HG03460 (cell line): ENCODE results near the gene CRAT.

Source experiments
- ATAC-seq: cut with Tn5 transposase; IDR thresholded peaks from one replicate; pipeline ENCODE4 v1.9.1; 2021; ENCODE audit not compliant: unreplicated experiment

The CRAT gene

DNA sequence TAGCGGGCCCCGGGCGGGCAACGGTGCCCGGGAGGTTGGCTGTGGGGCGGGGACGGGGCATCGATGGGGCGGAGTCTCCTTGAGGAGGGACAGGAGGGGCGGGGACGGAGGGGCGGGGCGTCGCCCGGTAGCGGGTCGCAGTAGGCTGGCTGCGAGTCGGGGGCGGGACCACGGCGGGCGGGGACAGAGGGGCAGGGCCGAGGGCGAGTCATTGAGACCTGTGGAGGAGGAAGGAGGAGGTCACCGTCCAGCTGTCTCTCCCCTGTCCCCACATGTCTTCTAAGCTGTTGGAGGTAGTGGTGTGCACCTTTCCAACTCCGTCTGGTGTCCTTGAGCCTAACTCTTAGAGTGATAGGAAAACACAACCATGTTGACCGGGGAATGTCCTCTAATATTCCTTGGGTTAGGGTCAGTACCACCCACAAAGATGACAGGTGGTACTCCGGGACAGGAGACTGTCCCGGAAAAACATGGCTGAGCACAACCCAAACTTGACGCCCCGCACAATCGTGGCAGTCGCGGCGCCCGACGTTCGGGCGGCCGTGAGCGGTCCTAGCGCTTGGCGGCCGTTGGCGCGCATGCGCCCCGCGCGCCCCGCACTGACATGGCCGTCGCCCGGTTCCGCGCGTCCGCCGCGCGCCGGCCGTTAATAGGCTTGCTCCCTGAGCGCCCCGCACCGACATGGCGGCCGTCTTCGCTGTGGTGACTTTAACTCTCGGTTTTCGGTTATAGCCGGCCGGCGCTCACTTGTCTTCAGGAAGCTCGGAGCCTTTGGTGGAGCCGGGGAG lies at the start of gene CRAT, which contains the start of gene PTPA:
Gene CRAT, minus strand, starts transcription at position 54 of the 788 bp plus-strand sequence. CDS start 284 bp downstream, outside the sequence.
Gene PTPA, plus strand, starts transcription at position 676 of the 788 bp plus-strand sequence. CDS start 186 bp downstream, outside the sequence.
- peak; percentile 76 for ATAC-seq

DNA sequence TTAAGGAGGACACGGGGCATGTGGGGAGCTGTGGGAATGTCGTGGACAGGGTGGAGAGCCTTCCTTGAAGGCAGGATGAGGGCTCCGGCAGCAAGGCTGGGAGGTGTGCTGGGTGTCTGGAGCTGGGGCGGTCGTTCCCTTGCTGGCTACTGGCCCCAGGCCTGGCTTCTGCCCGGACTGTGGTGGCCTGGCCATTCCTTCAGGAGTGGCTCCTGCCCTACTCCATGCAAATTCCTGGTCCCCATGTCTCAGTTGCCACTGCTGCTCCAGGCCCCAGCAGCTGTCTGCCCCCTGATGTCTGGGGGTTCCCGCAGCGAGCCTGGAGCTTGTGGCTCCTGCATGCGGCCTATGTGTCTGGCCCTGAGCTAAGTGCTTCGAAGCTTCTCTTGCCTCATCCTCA lies 45.6 kb upstream of the CRAT start:
- no peak for ATAC-seq

DNA sequence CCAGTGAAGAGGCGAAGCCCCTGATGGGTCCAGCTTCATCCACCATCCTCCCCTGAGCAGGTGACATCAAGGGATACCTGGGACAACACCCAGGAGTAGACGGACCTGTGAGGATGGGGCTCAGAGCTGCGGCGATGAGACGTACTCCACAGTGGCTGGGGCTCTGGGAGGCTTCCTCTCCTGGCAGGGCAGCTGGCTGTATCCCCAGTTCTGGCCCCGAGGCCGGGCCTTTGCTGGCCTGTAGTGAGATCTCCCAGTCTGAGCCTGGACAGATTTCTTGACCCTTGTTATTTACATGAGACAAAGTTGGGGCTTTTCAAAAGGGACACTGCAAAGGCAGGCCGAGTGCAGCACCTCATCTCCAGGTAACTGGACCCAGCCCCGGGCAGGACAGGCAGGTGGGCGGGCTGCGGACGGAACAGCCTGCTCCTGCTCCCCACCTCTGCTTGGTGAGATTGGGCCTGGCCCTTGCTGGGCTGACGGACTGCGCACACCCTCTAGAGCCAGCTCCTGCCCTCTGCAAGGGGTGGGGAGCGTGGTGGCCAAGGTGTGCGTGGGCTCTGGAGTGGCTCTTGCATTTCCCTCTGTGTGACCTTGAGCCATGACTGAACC lies 44.4 kb upstream of the CRAT start:
- ATAC-seq, result no peak

DNA sequence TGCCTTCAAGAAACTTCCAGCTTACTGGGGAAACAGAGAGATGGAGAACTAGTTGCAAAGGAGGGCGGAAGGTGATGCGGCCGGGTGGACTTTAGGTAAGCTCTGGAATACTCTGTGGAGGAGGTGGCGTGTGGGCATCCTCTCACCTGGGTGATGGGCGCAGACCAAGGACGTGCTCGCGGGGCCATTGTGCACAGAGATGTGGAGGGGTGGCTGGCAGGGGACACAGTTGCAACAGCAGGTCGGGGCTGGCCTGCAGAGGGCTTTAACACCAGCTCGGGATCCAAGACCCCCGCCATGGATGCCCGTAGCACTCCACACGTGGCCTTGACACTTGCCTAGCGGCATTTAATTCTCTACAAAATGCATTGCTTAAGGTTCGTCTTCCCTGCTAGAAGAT lies 40.9 kb upstream of the CRAT start:
- no peak for ATAC-seq

DNA sequence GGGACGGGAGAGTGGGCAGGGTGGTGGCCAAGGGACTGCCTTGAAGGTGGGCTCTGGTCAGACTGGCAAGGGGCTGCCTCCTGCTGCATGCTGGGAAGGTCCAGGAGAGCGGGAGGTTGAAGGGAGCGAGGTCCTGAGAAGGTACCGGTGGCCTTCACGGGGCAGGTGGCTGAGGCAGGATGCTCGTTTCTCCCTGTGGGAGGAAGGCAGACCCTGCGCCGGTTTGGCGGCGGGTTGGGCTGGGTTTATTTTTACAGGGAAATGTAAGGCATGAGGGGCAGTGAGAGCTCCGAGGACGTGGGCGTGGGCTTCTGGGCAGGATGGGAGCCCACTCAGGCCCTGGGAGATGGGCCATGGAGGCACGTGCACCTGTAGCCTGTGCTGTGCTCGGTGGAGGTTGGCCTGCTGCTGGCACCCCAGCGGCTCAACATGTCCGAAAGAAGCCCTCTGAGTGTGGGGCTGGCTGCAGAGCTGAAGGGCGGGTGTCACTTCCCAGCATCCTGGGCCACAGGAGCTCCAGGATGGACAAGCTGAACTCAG lies 40.1 kb upstream of the CRAT start:
- ATAC-seq, result no peak

DNA sequence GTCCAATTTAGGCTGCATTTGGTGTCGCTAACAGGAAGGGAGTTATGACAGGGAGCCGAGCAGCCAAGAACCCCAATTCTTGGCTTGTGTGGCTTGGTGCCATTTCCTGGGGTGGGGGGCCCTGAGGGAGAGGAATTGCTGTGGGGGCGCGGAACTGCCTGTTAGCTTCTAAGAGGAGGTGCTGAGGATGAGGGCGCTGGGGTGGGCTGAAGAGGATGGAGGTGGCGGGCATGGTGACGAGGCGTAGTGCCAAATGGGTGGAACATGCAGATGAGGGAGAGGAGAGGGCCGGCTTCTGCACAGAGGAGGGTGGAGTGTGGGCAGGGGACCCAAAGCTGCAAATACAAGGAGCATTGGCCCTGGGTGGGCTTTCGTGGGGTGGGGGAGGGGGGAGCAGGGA lies 39.5 kb upstream of the CRAT start:
- no peak for ATAC-seq

DNA sequence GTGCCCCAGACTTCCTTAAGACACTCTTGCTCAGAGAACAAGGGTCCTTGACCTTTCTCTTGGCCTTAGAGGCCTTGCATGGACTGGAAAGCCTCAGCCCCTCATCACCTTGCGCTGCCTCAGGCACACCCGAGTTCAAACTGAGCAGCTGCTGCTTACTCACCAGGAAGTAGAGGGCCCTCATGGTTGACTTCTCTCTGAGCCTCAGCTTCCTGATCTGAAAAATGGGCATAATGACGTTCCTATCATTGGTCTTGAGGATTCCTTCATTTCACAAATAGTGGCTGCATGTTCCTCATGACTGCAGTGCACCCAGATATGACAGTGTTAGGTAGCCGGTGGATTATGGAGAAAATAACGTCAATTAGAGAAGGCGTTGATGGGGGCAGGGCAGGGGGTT lies 38.8 kb upstream of the CRAT start:
- ATAC-seq, result no peak

DNA sequence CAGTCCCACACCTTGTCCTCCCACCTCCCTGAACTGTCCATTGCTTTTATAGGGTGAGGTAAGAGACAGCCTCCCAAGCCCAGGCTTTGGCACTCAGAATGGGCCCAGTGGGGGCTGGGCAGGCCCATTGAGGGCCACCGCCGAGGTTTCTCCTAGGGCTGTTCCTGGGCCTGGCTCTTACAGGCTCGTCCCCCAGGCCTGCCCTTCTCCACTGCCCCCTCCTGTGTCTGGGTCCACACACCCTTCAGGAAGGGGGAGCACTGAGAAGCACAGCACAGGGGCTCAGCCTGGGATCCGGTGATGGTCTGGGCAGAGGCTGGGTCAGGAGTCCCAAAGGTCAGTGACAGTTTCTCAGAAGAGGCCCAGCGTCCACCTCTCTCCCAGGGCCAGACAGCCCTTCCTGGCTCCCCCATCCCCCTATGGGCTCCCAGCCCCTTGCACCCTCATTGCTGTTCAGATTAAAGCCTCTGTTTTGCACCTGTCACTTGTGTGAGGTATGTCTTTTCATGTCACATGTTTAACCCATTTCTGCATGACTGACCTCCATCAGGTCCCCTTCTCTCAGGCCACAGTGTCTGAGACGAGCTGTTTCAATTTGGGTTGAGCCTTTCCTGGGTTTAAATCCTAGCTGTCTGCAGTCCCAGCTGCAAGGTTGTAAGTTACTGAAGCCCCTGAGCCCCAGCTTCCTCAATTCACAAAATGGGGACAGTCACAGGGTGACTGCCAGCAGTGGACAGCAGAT lies 38.0 kb upstream of the CRAT start:
- no peak for ATAC-seq

DNA sequence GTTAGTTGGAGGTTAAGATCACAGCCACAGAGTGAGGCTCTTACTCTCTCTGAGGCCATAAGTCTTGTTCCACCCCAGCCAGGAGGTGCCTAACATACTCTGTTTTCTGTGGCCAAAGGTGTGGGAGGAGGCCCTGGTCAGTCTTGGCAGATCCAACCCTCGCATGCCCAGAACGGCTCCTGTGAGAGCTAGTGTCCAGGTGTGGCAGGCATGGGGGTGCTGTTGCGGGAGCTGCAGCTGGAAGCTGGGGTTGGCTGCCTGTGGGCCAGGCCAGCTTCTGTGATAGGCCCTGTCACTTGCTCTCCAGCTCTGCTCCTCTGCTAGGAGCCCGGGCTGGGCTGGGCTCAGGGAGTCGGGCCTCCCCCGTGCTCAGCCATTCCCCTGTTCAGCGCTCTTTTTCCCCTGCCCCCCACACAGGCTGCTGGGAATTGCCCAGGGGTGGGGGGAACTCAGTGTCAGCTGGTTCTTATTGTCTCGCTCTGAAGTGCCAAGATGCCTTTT lies 35.9 kb upstream of the CRAT start:
- no peak for ATAC-seq

DNA sequence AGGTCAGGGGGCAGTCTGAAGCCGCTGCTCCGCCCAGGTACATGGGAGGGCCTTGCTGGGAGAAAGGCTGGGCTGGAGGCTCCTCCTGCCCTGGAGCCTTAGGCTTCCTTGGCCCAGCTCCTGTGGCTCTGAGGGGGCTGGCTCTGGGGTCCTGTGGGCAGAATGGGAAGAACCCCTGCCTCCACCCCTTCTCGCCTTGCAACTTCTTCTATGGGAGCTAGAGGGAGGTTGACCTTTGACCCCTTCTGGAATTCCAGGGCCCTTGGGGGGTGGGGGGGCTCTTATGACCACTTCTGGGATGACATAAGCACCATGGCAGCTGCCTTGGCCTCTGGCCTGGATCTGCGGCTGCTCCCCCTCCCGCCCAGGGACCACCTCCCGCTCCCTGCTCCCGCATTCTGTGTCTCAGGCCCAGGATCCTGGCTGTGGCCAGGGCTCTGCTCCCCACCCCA lies 35.3 kb upstream of the CRAT start:
- ATAC-seq, result no peak

DNA sequence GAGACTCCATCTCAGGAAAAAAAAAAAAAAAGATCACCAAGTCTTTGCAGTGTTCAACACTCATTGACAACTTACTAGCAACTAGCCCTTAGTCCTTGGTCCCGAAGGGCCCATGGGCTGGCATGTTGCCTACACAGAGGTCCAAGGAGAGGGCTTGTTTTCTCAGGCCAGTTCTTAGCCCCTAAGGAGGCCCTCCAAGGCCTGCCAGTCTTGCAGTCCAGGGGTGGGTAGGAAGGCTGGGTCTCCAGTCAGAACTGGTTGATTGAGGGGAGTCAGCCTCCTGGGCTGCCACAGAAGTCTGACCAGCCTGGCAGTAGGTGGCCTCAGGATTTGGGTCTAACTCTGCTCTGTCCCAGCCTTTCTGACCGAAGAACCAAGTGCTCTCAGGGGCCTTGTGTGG lies 34.7 kb upstream of the CRAT start:
- ATAC-seq, result no peak

DNA sequence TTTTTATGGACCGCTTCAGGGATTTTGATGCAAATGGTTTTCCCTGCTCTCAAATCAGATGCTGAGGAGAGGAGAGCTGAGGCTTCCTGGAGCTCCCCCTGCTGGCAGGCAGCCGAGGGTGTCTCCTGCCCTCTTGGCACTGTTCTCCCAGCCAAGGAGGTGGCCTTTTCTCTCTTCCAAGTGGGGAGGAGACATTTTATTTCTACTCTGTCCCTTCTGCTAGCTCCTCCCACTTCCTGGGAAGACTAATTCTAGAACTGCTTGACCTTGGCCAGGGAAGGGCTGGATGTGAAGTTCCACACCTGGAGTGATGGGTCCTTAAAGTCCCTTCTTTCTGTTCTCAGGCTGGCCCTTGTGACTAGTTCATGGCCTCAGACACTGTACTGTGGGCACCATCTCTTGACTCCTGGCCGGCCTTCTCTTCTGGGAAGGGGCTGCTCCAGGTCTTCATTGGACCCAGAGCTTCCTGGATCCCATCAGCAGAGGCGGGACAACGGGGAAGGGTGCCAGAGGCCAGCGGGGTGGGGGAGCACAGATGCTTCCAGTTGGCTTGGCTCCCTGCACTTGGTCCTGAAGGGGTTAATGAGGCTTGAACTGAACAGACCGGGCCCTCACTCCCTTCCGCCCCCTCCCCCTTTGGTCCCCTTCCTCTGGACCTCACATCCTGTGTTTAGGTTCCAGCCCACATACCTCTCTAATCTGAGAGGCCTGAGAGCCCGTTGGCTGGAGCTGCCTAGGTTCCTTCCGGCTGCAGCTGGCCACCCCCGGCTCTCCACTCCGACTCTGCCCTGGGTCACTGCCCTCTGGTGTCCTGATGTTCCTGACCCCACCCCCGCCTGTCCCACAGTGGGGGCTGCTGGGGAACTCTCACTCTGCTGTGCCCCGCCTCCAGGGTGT lies 32.7 kb upstream of the CRAT start:
- ATAC-seq, result no peak

DNA sequence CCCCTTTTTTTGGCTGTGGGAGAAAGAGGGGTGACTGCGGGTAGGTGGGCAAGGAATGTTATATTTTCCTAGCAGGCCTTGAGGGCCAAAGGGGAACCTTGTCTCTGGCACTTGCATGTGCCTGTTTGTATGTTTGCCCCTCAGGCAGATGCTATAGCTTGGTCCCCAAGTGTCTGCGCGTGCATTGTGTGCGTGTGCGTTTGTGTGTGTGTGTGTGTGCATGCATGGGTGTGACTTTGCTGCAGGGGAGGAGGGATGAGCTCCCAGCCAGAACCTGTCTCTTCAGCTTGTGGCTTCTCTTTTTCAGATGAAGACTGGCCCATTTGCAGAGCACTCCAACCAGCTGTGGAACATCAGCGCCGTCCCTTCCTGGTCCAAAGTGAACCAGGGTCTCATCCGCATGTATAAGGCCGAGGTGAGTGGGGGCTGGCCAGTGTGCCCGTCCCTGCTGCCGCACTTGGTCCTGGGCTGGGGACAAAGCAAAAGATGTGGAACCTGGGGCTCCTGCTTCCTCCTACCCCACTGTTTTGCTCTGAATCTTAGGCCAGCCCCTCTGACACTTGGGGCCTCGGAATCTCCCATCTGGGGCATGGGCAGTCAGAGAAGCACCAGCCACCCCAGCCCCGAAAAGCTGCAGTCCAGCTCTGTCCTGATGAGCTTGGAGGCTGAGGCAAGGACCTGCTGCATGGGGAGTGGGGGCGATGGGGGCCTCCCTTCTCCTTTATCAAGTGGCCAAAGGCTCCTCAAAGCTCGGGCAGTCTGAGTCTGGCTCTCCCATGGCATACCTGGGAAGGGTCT lies 31.7 kb upstream of the CRAT start:
- ATAC-seq, result no peak

DNA sequence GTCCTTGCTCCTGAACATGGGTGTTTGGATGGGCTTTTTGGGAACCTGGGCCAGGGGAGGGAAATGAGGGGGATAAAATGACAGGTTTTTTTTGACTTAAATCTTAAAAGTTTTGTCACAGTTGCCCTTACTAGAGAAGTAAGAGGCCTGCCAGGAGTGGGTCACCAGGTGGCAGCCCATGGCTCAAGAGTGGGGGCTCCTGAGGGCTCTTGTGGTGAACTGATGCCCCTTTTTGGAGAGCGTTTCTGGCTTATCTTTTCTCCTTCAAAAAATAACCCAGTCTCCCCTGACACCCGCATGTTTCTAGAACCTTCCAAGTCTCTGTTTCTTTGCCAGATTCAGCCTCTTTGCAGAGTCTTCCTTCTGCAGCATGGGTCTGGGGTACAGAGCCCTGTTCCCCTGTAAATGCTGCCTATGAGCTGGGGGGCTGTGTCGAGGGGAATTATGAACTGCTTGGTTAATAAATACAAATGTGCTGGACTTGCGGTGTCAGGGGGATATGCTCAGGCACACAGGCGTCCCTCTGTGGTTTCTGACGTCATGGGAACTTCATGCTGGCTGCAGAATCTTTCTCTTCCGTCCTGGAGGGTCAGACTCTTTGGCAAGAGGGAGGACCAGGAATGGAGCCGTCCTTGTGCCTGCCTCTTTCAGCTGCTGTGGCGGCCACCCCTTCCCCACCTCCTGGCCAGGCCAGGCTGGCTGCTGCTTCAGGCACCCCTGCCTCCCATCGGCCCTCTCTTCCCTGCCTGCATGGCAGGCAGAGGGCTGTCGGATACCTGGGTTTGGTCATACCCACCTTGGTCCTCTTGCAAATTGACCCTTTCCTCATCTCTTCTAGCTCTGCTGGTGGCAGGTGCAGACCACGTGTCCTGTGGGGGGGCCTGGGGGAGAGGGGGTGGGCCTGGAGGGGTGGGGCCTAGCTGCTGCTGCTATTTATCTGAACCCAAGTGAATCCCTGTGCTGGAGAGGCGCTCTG lies 30.8 kb upstream of the CRAT start:
- peak; percentile 33 for ATAC-seq

DNA sequence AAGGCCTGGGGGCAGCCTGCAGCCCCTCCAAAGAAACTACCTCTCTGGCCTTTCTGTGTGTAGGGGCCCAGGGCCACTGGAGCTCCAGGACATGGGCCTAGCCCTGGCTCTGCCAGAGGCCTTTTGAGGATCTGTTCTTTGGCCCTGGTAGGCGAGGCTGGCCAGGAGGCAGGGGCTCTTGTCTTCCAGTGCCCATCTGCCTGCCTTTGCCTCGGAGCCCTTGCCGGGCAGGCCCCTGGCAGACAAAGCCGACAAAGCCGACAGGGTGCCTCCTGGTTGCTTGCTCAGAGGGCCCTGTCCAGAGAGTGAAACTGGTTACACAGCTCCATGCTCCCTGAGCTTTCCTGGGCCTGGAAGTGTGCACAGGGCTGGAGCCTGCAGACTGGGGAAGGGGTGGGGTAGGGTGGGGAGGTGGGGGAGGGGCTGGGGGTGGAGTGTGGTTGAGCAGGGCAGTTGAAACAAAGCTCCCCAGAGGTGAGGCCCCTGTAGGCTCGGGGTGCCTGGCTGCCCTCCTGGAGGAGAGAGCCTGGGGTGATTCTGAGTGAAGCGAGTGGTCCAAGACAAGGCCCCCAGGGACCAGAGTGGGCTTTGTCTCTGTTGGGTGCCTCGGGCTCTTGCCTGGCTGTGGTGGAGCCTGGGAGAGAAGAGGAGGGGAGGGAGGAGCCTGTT lies 29.9 kb upstream of the CRAT start:
- ATAC-seq, result peak; percentile 8

DNA sequence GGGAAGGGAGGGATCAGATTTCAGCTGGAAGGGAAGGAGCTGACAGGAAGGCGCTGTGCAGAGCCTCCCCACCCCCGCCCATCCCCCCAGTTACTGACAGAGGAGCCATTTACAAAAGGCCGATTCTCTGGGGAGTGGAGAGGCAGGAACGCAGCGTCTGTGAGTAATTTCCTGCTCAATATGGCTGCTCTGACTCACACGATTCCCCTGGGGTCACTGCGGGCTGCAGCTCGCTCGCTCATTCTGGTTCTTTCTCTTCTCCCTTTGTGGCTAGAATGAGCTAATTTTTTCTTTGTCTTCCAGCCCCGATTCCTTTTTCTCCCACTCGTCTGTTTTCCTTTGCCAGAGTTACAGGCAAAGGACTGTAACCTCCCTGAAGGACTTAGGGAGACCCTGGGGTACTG lies 29.4 kb upstream of the CRAT start:
- peak; percentile 61 for ATAC-seq

DNA sequence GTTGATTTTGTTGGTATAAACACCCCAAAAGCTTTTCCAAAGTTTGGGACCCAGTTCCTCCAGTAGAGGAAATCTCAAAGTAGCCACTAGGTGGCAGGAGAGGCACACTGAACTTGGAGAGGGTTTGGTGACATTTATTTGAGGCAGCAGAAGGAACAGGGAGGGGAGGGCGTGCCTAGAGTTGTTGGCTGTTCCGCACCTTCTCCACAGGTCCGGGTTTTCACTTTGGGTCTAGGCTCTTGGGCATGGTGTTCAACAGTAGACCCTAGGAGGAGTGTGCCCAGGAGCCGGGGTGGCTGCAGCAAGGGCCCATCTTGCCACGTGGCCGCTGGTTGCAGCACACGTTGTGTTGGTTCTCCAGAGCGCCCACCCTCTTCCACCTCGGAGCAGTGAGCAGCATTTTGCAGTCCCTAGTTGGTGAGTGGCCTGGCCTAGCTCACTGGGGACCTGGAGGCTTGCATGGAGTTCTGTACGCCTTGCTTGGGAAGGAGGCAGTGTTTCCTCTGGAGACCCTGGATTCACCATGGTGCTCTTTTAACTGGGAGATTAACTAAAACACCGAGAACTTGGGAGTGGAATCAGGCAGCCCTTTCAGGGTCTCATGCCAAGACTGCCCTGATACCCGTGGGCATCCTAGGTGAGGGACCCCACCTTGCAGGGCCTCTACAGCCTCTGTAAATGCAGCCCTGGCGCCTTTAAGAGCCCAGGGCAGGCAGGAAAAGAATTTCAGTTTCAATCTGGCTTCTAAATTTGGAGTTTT lies 28.8 kb upstream of the CRAT start:
- ATAC-seq, result peak; percentile 25
